SU-DHL-6 (cell line): ENCODE data around the gene GOLGA6L9.
"Not testable (repeated sequence)": the region's sequence is repeated elsewhere in the genome, so short reads cannot be mapped to it uniquely, and the experiment has no call there.

Source experiments
- EZH2phosphoT487 ChIP-seq: fragments of 200-600 bp; sonication (generic), shearing (Covaris generic); conservative IDR thresholded peaks from 2 replicates; pipeline ENCODE4 v1.6.1; 2018; ENCODE audit warnings: mild to moderate bottlenecking, antibody characterized with exemption, low read length, moderate library complexity, mixed read lengths
- TF ChIP-seq, protein P1 (sequence below): fragments of 200-600 bp; sonication (generic); IDR thresholded peaks from one replicate; pipeline ENCODE4 v1.5.1; 2017; ENCODE audit warnings: antibody characterized with exemption, mild to moderate bottlenecking, low read length, moderate library complexity; ENCODE audit not compliant: insufficient read depth, poor library complexity, severe bottlenecking

DNA sequence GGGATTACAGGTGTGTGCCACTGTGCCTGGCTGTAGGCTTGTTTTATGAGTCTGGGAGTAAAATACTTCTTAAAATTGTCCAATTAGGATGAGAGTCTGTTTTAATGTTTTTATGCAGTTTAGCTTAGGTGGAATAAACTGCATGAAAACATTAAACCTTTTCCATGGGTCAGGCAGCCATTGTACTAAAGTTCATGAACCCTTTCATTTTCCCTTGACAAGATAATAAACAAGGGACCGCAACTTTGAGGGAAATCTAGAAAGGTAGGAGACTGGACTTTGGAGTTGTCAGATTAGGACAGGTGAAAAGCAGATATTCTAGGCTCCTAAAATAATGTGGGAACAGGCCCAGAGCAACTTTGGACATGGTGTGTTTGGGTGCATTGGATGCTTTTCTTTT, 27.3 kb upstream of the GOLGA6L9 start:
- TF ChIP-seq, protein P1, sequence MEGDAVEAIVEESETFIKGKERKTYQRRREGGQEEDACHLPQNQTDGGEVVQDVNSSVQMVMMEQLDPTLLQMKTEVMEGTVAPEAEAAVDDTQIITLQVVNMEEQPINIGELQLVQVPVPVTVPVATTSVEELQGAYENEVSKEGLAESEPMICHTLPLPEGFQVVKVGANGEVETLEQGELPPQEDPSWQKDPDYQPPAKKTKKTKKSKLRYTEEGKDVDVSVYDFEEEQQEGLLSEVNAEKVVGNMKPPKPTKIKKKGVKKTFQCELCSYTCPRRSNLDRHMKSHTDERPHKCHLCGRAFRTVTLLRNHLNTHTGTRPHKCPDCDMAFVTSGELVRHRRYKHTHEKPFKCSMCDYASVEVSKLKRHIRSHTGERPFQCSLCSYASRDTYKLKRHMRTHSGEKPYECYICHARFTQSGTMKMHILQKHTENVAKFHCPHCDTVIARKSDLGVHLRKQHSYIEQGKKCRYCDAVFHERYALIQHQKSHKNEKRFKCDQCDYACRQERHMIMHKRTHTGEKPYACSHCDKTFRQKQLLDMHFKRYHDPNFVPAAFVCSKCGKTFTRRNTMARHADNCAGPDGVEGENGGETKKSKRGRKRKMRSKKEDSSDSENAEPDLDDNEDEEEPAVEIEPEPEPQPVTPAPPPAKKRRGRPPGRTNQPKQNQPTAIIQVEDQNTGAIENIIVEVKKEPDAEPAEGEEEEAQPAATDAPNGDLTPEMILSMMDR: not testable (repeated sequence)
- TF ChIP-seq EZH2phosphoT487: not testable (repeated sequence)
